Activated CD8-positive, alpha-beta memory T cell treated with anti-CD3 and anti-CD28 coated beads for 4 hours (primary cell): ENCODE measurements around the gene TRAF3IP3.
A peak's percentile ranks its signal among the peaks of the same experiment; 100 is the strongest.

Experiments used
- DNase-seq, 2 donors: peaks; one replicate each; pipeline ENCODE4 v3.0.0-alpha.2; 2020; ENCODE audit warnings: low read depth in 2 of 2

The TRAF3IP3 gene

GRCh38 chr1:209737118-209737505, 18.7 kb upstream of the TRAF3IP3 start:
- no peak for DNase-seq

- no peak for DNase-seq
These were observed 17.6 kb upstream of the TRAF3IP3 start for GRCh38 chr1:209738270-209738669.

- DNase-seq = no peak
These were observed 14.7 kb upstream of the TRAF3IP3 start for GRCh38 chr1:209741193-209741592.

GRCh38 chr1:209741889-209742288, 14.0 kb upstream of the TRAF3IP3 start:
- DNase-seq = no peak

- no peak for DNase-seq
These were observed 13.3 kb upstream of the TRAF3IP3 start for GRCh38 chr1:209742409-209743144.

- DNase-seq = no peak
These were observed 12.7 kb upstream of the TRAF3IP3 start for GRCh38 chr1:209743145-209743482.

- no peak for DNase-seq
These were observed 9.2 kb upstream of the TRAF3IP3 start for GRCh38 chr1:209746451-209747165.

- DNase-seq = peak; percentile 51 to 62
These were observed 8.1 kb upstream of the TRAF3IP3 start for GRCh38 chr1:209747580-209748262.

- no peak for DNase-seq
These were observed 7.2 kb upstream of the TRAF3IP3 start for GRCh38 chr1:209748620-209749019.

GRCh38 chr1:209749205-209749604, 6.6 kb upstream of the TRAF3IP3 start:
- no peak for DNase-seq

GRCh38 chr1:209749670-209750323, 6.1 kb upstream of the TRAF3IP3 start:
- no peak for DNase-seq

GRCh38 chr1:209751627-209752231, 4.1 kb upstream of the TRAF3IP3 start:
- DNase-seq = no peak

- DNase-seq = no peak
These were observed 3.0 kb upstream of the TRAF3IP3 start for GRCh38 chr1:209752890-209753289.

- DNase-seq = no peak
These were observed 597 bp upstream of the TRAF3IP3 start for GRCh38 chr1:209755256-209755655.

GRCh38 chr1:209756615-209757445, 977 bp downstream of the TRAF3IP3 start:
- DNase-seq = no peak

GRCh38 chr1:209758400-209758799, 2.5 kb downstream of the TRAF3IP3 start:
- no peak for DNase-seq

GRCh38 chr1:209759829-209760359, 4.0 kb downstream of the TRAF3IP3 start:
- no peak for DNase-seq

GRCh38 chr1:209761011-209761635, 5.3 kb downstream of the TRAF3IP3 start:
- DNase-seq = no peak

GRCh38 chr1:209766051-209766450, 10.2 kb downstream of the TRAF3IP3 start:
- DNase-seq = no peak

GRCh38 chr1:209767096-209767495, 11.2 kb downstream of the TRAF3IP3 start:
- DNase-seq = no peak
